Neural crest cell (in vitro differentiated cells): Measurements from ENCODE around the gene POLN. TPM values are rescaled to one million over a fixed set of nuclear protein-coding genes. Genes with fewer than 3 reads are reported as not detected.
A peak's percentile ranks its signal among the peaks of the same experiment; 100 is the strongest.

Experiments used
- DNase-seq: peaks from one replicate; pipeline ENCODE4 v3.0.0; 2021; ENCODE audit warnings: low read depth, mixed read lengths, low spot score
- H3K27ac Mint-ChIP-seq: one replicate; pipeline ENCODE4 v1.8.0; 2021; ENCODE audit warnings: mild to moderate bottlenecking, mixed read lengths; ENCODE audit not compliant: unreplicated experiment
- H3K27me3 Mint-ChIP-seq: 2 replicates; pipeline ENCODE4 v1.8.0; 2021; ENCODE audit warnings: low read depth, mild to moderate bottlenecking, mixed read lengths
- H3K36me3 Mint-ChIP-seq: 2 replicates; pipeline ENCODE4 v1.8.0; 2021; ENCODE audit warnings: low read depth, mild to moderate bottlenecking, mixed read lengths
- H3K4me1 Mint-ChIP-seq: 2 replicates; pipeline ENCODE4 v1.8.0; 2021; ENCODE audit warnings: mixed read lengths
- H3K4me3 Mint-ChIP-seq: one replicate; pipeline ENCODE4 v1.8.0; 2021; ENCODE audit warnings: mild to moderate bottlenecking, mixed read lengths
- H3K9me3 Mint-ChIP-seq: 2 replicates; pipeline ENCODE4 v1.8.0; 2021; ENCODE audit warnings: mixed read lengths
- total RNA-seq: library from RNA; stranded (reverse); gene quantifications from 2 replicates; pipeline ENCODE4 v1.2.1, GENCODE V29; 2021
- TF ChIP-seq, protein P1 (sequence below): fragments of 200-600 bp; sonication (generic); conservative IDR thresholded peaks from 2 replicates; pipeline ENCODE4 v1.5.0; 2021; ENCODE audit warnings: antibody characterized with exemption, mild to moderate bottlenecking

The POLN gene
- total RNA-seq, 1 donor from 2014 or later: 5.6 TPM

DNA sequence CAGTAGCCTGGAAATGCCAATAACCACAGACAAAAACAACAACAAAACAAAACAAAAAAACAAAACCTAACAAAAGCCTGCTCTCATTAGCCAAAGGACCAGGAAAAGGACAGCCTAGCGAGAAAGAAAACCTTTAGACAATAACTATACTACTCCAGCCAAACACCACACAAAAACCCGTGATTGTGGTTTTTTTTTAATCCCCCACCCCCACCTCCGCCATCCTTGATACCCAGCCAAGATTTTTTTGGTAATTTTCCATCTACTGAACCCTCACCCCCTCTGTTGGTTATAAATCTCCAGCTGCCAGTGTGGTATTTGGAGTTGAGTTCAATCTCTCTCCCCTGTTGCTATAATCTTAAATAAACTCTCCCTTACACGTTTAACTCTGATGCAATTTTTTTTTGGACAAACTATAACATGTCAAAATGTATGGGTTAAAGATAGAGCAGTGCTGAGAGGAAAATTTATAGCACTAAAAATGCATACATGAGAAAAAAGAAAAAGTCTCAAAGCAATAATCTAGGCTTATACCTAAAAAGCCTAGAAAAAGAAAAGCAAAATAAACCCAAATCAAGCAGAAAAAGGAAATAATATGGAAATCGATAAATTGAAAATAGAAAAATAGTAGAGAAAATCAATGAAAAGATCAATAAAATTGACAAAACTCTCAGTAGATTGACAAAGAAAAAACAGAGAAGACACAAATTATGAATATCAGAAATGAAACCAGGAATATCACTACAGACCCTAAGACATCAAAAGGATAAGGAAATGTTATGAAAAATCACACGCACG lies 99.1 kb downstream of the POLN start:
- no peak for DNase-seq
- H3K27ac Mint-ChIP-seq: peak overlapping the region; percentile 88
- no peaks in the 10 kb centered on the region for H3K36me3 Mint-ChIP-seq
- no peaks in the 10 kb centered on the region for H3K9me3 Mint-ChIP-seq
- no peaks in the 10 kb centered on the region for H3K27me3 Mint-ChIP-seq
- peaks cover 49% of the 10 kb centered on the region for H3K4me1 Mint-ChIP-seq
- peak overlapping the region; percentile 52 for H3K4me3 Mint-ChIP-seq
- TF ChIP-seq, protein P1, sequence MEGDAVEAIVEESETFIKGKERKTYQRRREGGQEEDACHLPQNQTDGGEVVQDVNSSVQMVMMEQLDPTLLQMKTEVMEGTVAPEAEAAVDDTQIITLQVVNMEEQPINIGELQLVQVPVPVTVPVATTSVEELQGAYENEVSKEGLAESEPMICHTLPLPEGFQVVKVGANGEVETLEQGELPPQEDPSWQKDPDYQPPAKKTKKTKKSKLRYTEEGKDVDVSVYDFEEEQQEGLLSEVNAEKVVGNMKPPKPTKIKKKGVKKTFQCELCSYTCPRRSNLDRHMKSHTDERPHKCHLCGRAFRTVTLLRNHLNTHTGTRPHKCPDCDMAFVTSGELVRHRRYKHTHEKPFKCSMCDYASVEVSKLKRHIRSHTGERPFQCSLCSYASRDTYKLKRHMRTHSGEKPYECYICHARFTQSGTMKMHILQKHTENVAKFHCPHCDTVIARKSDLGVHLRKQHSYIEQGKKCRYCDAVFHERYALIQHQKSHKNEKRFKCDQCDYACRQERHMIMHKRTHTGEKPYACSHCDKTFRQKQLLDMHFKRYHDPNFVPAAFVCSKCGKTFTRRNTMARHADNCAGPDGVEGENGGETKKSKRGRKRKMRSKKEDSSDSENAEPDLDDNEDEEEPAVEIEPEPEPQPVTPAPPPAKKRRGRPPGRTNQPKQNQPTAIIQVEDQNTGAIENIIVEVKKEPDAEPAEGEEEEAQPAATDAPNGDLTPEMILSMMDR: no peak

- H3K9me3 Mint-ChIP-seq: no peaks in the 10 kb centered on the region
- H3K36me3 Mint-ChIP-seq: no peaks in the 10 kb centered on the region
- DNase-seq: peak; percentile 23
- TF ChIP-seq, protein P1: no peak
- no peaks in the 10 kb centered on the region for H3K27me3 Mint-ChIP-seq
- peaks cover 49% of the 10 kb centered on the region for H3K4me1 Mint-ChIP-seq
- H3K4me3 Mint-ChIP-seq: peak overlapping the region; percentile 36
- H3K27ac Mint-ChIP-seq: peak overlapping the region; percentile 88
These were observed 100.0 kb downstream of the POLN start for GRCh38 chr4:2141762-2142451.

DNA sequence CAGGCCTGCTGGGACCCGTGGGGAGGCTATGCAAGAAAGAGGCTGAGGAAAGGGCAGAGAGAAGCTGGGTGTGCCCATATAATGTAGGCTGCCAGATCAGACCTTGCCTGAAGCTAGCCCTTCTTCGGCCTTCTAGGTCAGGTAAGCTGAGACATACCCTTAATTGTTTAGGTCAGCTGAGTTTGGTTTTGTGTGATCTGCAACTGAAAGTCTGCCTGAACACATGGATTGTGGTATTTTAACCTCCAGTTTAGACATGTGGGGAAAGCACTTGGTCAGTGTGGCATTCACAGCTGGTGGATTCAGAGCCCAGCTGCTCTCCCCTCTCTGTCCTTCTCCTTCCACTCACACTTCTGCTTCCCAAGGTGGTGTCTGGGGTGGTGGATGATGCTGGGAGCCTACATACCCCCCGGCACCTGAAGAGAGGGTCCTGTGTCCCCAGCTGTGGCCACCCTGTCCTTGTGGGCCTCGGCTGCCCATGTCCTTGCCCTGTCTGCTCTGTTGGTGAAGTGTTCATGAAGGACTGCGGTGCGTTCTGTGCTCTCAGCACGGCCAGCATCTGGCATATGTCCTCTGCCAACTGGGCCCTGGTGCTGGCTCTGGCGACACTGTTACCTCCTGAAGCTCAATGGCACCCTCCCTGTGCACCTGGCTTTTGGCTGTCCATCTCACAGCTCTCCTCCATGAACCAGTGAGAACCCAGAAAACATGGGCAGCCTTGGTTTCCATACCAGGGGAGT lies 100.7 kb downstream of the POLN start:
- TF ChIP-seq, protein P1: no peak
- H3K27ac Mint-ChIP-seq: peak overlapping the region; percentile 87
- H3K9me3 Mint-ChIP-seq: no peaks in the 10 kb centered on the region
- H3K4me1 Mint-ChIP-seq: peaks cover 49% of the 10 kb centered on the region
- no peak for DNase-seq
- peak overlapping the region; percentile 36 for H3K4me3 Mint-ChIP-seq
- H3K36me3 Mint-ChIP-seq: no peaks in the 10 kb centered on the region
- no peaks in the 10 kb centered on the region for H3K27me3 Mint-ChIP-seq

DNA sequence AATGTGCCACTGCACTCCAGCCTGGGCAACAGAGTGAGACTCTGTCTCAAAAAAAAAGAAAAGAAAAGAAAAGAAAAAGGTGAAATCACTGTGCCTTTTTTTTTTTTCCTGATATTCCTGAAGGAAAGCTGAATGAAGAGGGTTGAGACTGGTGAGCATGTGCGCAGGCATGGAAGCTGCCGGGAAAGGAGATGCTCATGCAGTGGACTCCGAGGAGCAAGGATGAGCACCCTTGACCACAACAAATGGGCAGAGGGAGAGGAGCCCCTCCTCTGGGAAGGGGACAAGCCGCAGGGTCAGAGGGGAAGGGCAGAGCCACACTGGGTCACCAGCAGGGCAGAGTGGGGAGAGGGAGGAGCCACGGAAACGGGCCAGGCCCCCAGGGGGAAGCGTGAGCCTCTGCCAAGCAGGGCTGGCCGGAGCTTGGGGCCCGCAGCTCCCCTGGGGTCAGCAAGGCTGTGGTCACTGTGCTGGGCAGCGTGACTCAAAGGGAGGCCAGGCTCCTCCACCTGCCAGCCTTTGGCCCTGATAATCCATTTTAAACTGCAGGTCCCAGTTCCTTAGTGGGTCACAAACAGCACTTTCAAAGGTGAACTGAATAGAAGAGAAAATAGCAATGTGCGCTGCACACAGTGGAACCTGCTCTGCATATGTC lies 102.9 kb downstream of the POLN start:
- TF ChIP-seq, protein P1: no peak
- peak overlapping the region; percentile 7 for H3K4me3 Mint-ChIP-seq
- H3K4me1 Mint-ChIP-seq: peaks cover 49% of the 10 kb centered on the region
- H3K9me3 Mint-ChIP-seq: no peaks in the 10 kb centered on the region
- no peaks in the 10 kb centered on the region for H3K27me3 Mint-ChIP-seq
- H3K36me3 Mint-ChIP-seq: no peaks in the 10 kb centered on the region
- peak; percentile 14 for DNase-seq
- no peak overlapping the region for H3K27ac Mint-ChIP-seq

- H3K4me1 Mint-ChIP-seq: peaks cover 31% of the 10 kb centered on the region
- no peaks in the 10 kb centered on the region for H3K27me3 Mint-ChIP-seq
- H3K9me3 Mint-ChIP-seq: peaks cover 11% of the 10 kb centered on the region
- H3K27ac Mint-ChIP-seq: no peak overlapping the region
- TF ChIP-seq, protein P1: no peak
- peaks cover 7% of the 10 kb centered on the region for H3K36me3 Mint-ChIP-seq
- H3K4me3 Mint-ChIP-seq: no peak overlapping the region
- DNase-seq: no peak
These were observed 105.2 kb downstream of the POLN start for GRCh38 chr4:2136726-2137125.
